Peyer's patch (tissue), 4 donors: ENCODE results near the gene SMIM43.

Source experiments
- POLR2A ChIP-seq, 2 donors: fragments of 450-650 bp; IDR thresholded peaks; one replicate each; pipeline ENCODE4 v1.5.1; 2017; ENCODE audit warnings: antibody characterized with exemption in 2 of 2, mild to moderate bottlenecking in 2 of 2, moderate library complexity in 2 of 2
- TF ChIP-seq, protein P1 (sequence below), 6 experiments: fragments of 450-650 bp in 4 of 6; fragments of 200-600 bp in 2 of 6; sonication (generic) in 1 of 6; IDR thresholded peaks; one replicate each; pipeline ENCODE4 v1.5.1; 2017 to 2019; ENCODE audit warnings: antibody characterized with exemption in 6 of 6, mild to moderate bottlenecking in 3 of 6, moderate library complexity in 1 of 6

DNA sequence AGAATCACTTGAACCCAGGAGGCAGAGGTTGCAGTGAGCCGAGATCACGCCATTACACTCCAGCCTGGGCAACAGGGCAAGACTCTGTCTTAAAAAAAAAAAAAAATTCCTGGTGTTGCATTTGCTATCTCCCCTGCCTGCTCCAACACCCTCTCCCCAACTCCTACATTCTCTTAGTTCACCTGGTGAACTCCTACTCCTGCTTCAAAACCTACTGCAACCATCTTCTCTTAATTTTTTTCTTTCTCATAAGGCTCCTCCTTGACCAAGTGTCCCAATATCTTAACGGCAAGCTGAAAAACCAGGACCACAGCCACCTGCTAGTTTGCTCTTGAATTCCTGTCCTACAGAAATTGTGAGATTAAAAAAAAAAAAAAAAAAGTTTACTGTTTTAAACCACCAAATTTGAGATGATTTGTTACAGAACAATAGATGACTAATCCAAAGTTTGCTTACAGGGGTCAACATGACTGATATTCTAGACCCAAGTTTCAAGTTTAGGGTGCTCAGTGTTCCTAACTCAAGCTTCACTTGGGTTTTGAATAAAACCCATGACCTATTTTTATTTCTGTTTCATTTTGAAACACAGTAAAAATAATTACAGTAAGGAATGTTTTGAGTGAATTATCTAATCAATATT is 55.1 kb downstream of the SMIM43 start:
- TF ChIP-seq POLR2A (IDR thresholded peaks at IDR 0.05) = no peak
- TF ChIP-seq, protein P1, sequence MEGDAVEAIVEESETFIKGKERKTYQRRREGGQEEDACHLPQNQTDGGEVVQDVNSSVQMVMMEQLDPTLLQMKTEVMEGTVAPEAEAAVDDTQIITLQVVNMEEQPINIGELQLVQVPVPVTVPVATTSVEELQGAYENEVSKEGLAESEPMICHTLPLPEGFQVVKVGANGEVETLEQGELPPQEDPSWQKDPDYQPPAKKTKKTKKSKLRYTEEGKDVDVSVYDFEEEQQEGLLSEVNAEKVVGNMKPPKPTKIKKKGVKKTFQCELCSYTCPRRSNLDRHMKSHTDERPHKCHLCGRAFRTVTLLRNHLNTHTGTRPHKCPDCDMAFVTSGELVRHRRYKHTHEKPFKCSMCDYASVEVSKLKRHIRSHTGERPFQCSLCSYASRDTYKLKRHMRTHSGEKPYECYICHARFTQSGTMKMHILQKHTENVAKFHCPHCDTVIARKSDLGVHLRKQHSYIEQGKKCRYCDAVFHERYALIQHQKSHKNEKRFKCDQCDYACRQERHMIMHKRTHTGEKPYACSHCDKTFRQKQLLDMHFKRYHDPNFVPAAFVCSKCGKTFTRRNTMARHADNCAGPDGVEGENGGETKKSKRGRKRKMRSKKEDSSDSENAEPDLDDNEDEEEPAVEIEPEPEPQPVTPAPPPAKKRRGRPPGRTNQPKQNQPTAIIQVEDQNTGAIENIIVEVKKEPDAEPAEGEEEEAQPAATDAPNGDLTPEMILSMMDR (IDR thresholded peaks at IDR 0.05) = no peak
